ENCODE measurements around the gene XYLB. TPM values are rescaled to one million over a fixed set of nuclear protein-coding genes. Genes with fewer than 3 reads are reported as not detected.

XYLB gene
- total RNA-seq, 2 experiments from 2014 or later: 4.4 to 4.7 TPM

DNA sequence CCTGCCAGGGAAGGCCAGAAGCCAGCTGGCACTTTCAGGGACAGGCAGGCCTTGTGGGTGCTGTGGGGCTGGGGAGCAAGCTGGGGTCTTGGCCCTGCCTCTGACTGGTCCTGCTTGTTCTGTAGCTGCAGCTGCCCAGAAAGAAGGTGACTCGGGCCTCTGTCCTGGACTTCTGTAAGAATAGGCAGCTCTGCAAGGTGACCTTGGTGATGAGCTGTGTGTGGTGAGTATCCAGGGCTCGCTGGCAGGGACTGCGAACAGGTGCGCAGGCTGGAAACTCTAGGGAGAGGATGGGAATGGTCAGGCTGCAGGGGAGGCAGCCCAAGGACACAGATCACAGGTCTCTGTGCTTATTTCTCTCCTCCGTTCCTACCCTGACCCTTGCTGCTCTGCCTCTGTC is 33.3 kb upstream of the XYLB start:
- no peak overlapping the region for H3K4me3 Mint-ChIP-seq
- TF ChIP-seq, protein P1, sequence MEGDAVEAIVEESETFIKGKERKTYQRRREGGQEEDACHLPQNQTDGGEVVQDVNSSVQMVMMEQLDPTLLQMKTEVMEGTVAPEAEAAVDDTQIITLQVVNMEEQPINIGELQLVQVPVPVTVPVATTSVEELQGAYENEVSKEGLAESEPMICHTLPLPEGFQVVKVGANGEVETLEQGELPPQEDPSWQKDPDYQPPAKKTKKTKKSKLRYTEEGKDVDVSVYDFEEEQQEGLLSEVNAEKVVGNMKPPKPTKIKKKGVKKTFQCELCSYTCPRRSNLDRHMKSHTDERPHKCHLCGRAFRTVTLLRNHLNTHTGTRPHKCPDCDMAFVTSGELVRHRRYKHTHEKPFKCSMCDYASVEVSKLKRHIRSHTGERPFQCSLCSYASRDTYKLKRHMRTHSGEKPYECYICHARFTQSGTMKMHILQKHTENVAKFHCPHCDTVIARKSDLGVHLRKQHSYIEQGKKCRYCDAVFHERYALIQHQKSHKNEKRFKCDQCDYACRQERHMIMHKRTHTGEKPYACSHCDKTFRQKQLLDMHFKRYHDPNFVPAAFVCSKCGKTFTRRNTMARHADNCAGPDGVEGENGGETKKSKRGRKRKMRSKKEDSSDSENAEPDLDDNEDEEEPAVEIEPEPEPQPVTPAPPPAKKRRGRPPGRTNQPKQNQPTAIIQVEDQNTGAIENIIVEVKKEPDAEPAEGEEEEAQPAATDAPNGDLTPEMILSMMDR (IDR thresholded peaks at IDR 0.05): no peak
- H3K4me1 Mint-ChIP-seq (ENCODE audit: low read depth): no peaks in the 10 kb centered on the region
- no peak overlapping the region for H3K27ac Mint-ChIP-seq
- ATAC-seq (no peak), DNase-seq (no peak)
- H3K27me3 Mint-ChIP-seq: no peaks in the 10 kb centered on the region
- H3K9me3 Mint-ChIP-seq: no peaks in the 10 kb centered on the region
- ChIA-PET CTCF (no interaction called here), POLR2A (no interaction called here)
- H3K36me3 Mint-ChIP-seq (ENCODE audit: low read depth): no peaks in the 10 kb centered on the region
- intact Hi-C loops (cut with micrococcal nuclease): no loop called here

DNA sequence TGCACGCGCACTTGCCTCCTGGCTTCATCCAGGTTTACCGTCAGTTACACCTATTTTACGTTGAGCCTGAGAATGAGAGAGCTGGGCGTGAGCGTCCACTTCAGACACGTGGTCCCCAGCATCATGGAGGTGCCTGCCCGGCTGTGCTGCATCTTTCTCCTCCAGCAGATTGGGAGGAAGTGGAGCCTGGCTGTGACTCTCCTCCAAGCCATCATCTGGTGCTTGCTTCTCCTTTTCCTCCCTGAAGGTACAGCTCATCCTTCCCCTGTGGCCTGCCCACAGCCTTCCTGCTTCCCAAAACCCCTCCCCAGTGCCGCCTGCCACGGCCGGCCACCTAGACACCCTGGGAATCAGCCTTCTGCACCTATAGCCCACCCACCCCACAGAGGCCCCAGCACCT is 32.9 kb upstream of the XYLB start:
- DNase-seq (no peak), ATAC-seq (no peak)
- intact Hi-C loops (cut with micrococcal nuclease): no loop called here
- no peak overlapping the region for H3K4me3 Mint-ChIP-seq
- H3K36me3 Mint-ChIP-seq (ENCODE audit: low read depth): no peaks in the 10 kb centered on the region
- CTCF ChIA-PET: no interaction called here
- TF ChIP-seq, protein P1 (IDR thresholded peaks at IDR 0.05): no peak
- H3K4me1 Mint-ChIP-seq (ENCODE audit: low read depth): no peaks in the 10 kb centered on the region
- H3K27me3 Mint-ChIP-seq: no peaks in the 10 kb centered on the region
- no peak overlapping the region for H3K27ac Mint-ChIP-seq
- no peaks in the 10 kb centered on the region for H3K9me3 Mint-ChIP-seq
- POLR2A ChIA-PET: no interaction called here

DNA sequence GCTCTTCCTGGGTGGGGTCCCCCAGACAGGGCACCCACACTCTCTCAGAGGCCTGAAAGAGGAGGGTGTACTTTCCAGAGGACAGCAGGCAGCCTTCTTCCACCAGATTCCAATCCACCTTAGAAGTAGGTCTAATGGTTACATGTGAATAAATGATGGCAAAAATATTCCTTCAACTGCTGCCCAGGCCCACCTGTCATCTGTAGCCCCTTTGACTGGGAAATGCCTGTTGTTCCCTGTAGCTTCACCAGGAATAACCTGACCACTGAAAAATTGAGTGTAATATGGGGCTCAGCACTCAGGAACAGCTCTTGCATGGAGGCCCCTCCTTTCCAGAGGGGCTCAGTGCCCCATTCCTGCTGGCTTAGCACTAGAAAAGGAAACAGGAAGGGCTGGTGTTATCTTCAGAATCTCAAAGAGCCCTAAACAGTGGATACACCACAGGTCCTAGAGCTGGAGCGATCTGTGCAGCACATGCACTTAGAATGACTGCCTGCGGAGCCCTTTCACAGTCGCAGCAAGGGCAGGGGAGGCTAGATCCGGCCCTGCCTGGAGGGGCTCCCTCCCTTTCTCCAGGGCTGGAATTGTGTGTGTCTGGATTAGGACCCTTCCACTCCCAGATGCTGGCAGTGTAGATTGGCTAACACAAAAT is 32.3 kb upstream of the XYLB start:
- H3K27me3 Mint-ChIP-seq: no peaks in the 10 kb centered on the region
- CTCF ChIA-PET: no interaction called here

DNA sequence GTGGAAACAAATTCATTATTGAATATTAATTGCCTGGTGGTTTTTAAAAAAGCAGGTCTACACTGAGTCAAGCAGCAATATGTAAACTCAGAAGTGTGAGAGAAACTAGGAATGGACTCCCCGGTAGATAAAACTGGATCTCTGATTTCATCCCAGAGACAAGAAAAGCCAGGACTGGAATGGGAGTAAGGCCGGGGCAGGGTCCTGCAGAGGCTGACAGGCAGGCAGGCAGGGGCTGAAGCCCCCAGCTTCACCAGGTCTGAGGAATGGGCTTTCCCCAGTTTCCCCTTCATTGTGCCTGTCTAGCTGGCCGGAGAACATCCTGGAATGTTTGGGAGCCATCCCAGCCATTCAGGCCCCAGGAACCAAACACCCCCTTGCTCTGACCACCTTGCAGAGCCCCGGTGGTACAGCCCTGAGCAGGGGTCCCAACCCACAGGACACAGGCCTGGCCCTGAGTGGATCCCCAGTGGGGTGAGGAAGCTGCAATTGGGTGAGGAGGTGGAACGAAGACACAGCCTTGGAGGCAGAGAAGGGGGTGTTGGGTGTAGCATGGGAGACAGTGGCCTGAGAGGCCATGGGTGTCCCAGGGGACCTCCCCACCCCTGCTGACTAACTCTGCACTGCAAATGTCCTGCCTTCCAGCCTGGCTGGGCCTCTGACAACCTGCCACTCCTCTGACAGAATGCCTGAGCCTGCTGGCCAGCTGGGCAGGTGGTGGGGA is 31.7 kb upstream of the XYLB start:
- ChIA-PET POLR2A (interaction anchor here (0.6 kb wide), 1 partner anchor 176 kb away, joined by 3 read pairs; no protein-coding TSS in a partner anchor), CTCF (no interaction called here)
- intact Hi-C loops (cut with micrococcal nuclease): no loop called here
- Mint-ChIP-seq H3K27me3 (no peaks in the 10 kb centered on the region), H3K4me3 (no peak overlapping the region), H3K27ac (no peak overlapping the region), H3K9me3 (no peaks in the 10 kb centered on the region), H3K4me1 (ENCODE audit: low read depth) (no peaks in the 10 kb centered on the region), H3K36me3 (ENCODE audit: low read depth) (no peaks in the 10 kb centered on the region)
- TF ChIP-seq, protein P1 (IDR thresholded peaks at IDR 0.05): no peak
- no peak for ATAC-seq
- no peak for DNase-seq

More for the DNA sequence above, 32.3 kb upstream of the XYLB start:
- intact Hi-C loops (cut with micrococcal nuclease): no loop called here
- ATAC-seq (no peak), DNase-seq (no peak)
- Mint-ChIP-seq H3K4me1 (ENCODE audit: low read depth) (no peaks in the 10 kb centered on the region), H3K4me3 (no peak overlapping the region), H3K27ac (no peak overlapping the region), H3K36me3 (ENCODE audit: low read depth) (no peaks in the 10 kb centered on the region), H3K9me3 (no peaks in the 10 kb centered on the region)
- POLR2A ChIA-PET: interaction anchor here (0.6 kb wide), 1 partner anchor 175 kb away, joined by 3 read pairs; no protein-coding TSS in a partner anchor
- TF ChIP-seq, protein P1 (IDR thresholded peaks at IDR 0.05): no peak

DNA sequence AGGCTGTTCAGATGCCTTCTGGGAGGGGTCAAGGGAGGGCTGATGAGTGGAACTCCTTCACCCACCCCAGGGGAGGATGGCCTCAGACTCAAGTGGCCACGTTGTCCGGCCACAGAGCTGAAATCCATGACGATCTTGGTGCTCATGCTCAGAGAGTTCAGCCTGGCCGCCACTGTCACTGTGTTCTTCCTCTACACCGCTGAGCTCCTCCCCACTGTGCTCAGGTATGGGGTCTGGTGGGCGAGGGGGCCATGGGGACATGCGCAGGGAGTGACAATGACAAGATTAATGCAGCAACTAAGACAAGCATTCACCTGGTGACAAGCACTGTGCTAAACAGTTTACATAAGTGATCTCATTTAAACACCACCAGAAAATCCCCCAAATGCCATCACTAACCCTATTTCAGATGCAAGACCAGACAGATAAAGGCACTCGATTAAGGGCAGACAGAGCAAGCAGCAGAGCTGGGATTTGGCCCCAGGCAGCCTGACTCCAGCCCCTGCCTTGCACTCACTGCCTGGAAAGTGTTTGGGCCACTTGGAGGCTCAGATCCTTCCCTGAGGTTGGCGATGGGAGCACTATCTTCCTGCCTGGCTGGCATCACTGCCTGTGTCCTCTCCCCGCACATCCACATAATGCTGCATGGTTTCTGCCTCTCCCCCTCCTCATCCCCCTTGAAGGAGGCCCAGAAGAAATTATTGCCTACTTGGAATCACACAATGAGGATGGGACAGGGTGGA is 30.9 kb upstream of the XYLB start:
- Mint-ChIP-seq H3K4me3 (no peak overlapping the region), H3K27me3 (no peaks in the 10 kb centered on the region), H3K27ac (no peak overlapping the region), H3K9me3 (no peaks in the 10 kb centered on the region), H3K4me1 (ENCODE audit: low read depth) (no peaks in the 10 kb centered on the region), H3K36me3 (ENCODE audit: low read depth) (no peaks in the 10 kb centered on the region)
- no peak for DNase-seq
- TF ChIP-seq, protein P1 (IDR thresholded peaks at IDR 0.05): no peak
- intact Hi-C loops (cut with micrococcal nuclease): no loop called here
- CTCF ChIA-PET: no interaction called here
- no peak for ATAC-seq
- POLR2A ChIA-PET: no interaction called here

All from activated CD8-positive, alpha-beta T cell treated with anti-CD3 and anti-CD28 coated beads for 36 hours (primary cell).